ENCODE data around the gene PER2.

The PER2 gene

GRCh38 chr2:238286987-238287736, 1.2 kb downstream of the PER2 start:
- peak overlapping the region; percentile 88 for H3K27ac ChIP-seq (ENCODE audit: low read depth, low read length)
- H3K9me3 ChIP-seq (ENCODE audit: control insufficient read depth, insufficient read depth, low read length), result no peaks in the 10 kb centered on the region
- H3K4me1 ChIP-seq (ENCODE audit: control insufficient read depth, insufficient read depth, low read length), result peaks cover 32% of the 10 kb centered on the region
- H3K36me3 ChIP-seq (ENCODE audit: control insufficient read depth, insufficient read depth, low read length), result no peaks in the 10 kb centered on the region
- peak overlapping the region; percentile 86 for H3K4me3 ChIP-seq (ENCODE audit: low read depth, low read length)
- 0 out of 2 replicates have a peak, but pooled peaks cover 4% of the 10 kb centered on the region for H3K27me3 ChIP-seq (ENCODE audit: control insufficient read depth, insufficient read depth, low read length)
- H3K9ac ChIP-seq (ENCODE audit: low read depth, low read length), result no peak overlapping the region

GRCh38 chr2:238286551-238286950, 1.9 kb downstream of the PER2 start:
- Histone ChIP-seq H3K4me1 (ENCODE audit: control insufficient read depth, insufficient read depth, low read length) (peaks cover 32% of the 10 kb centered on the region), H3K27me3 (ENCODE audit: control insufficient read depth, insufficient read depth, low read length) (0 out of 2 replicates have a peak, but pooled peaks cover 4% of the 10 kb centered on the region), H3K27ac (ENCODE audit: low read depth, low read length) (peak overlapping the region; percentile 88), H3K4me3 (ENCODE audit: low read depth, low read length) (no peak overlapping the region), H3K9ac (ENCODE audit: low read depth, low read length) (no peak overlapping the region), H3K9me3 (ENCODE audit: control insufficient read depth, insufficient read depth, low read length) (no peaks in the 10 kb centered on the region), H3K36me3 (ENCODE audit: control insufficient read depth, insufficient read depth, low read length) (no peaks in the 10 kb centered on the region)

- Histone ChIP-seq H3K9me3 (ENCODE audit: control insufficient read depth, insufficient read depth, low read length) (no peaks in the 10 kb centered on the region), H3K4me1 (ENCODE audit: control insufficient read depth, insufficient read depth, low read length) (peaks cover 32% of the 10 kb centered on the region), H3K27ac (ENCODE audit: low read depth, low read length) (peak overlapping the region; percentile 88), H3K36me3 (ENCODE audit: control insufficient read depth, insufficient read depth, low read length) (no peaks in the 10 kb centered on the region), H3K4me3 (ENCODE audit: low read depth, low read length) (no peak overlapping the region), H3K27me3 (ENCODE audit: control insufficient read depth, insufficient read depth, low read length) (0 out of 2 replicates have a peak, but pooled peaks cover 4% of the 10 kb centered on the region), H3K9ac (ENCODE audit: low read depth, low read length) (no peak overlapping the region)
These were observed 2.3 kb downstream of the PER2 start for GRCh38 chr2:238286095-238286494.

- Histone ChIP-seq H3K9ac (ENCODE audit: low read depth, low read length) (no peak overlapping the region), H3K4me3 (ENCODE audit: low read depth, low read length) (no peak overlapping the region), H3K4me1 (ENCODE audit: control insufficient read depth, insufficient read depth, low read length) (peaks cover 31% of the 10 kb centered on the region), H3K36me3 (ENCODE audit: control insufficient read depth, insufficient read depth, low read length) (no peaks in the 10 kb centered on the region), H3K27me3 (ENCODE audit: control insufficient read depth, insufficient read depth, low read length) (0 out of 2 replicates have a peak, but pooled peaks cover 4% of the 10 kb centered on the region), H3K9me3 (ENCODE audit: control insufficient read depth, insufficient read depth, low read length) (no peaks in the 10 kb centered on the region), H3K27ac (ENCODE audit: low read depth, low read length) (peak overlapping the region; percentile 88)
These were observed 2.7 kb downstream of the PER2 start for GRCh38 chr2:238285653-238286082.

GRCh38 chr2:238284802-238285515, 3.5 kb downstream of the PER2 start:
- no peaks in the 10 kb centered on the region for H3K9me3 ChIP-seq (ENCODE audit: control insufficient read depth, insufficient read depth, low read length)
- H3K4me1 ChIP-seq (ENCODE audit: control insufficient read depth, insufficient read depth, low read length), result peaks cover 24% of the 10 kb centered on the region
- H3K27ac ChIP-seq (ENCODE audit: low read depth, low read length), result peak overlapping the region; percentile 88
- H3K27me3 ChIP-seq (ENCODE audit: control insufficient read depth, insufficient read depth, low read length), result 0 out of 2 replicates have a peak, but pooled peaks cover 4% of the 10 kb centered on the region
- H3K36me3 ChIP-seq (ENCODE audit: control insufficient read depth, insufficient read depth, low read length), result no peaks in the 10 kb centered on the region
- no peak overlapping the region for H3K9ac ChIP-seq (ENCODE audit: low read depth, low read length)
- no peak overlapping the region for H3K4me3 ChIP-seq (ENCODE audit: low read depth, low read length)

GRCh38 chr2:238282861-238283738, 5.3 kb downstream of the PER2 start:
- Histone ChIP-seq H3K9me3 (ENCODE audit: control insufficient read depth, insufficient read depth, low read length) (no peaks in the 10 kb centered on the region), H3K27me3 (ENCODE audit: control insufficient read depth, insufficient read depth, low read length) (0 out of 2 replicates have a peak, but pooled peaks cover 4% of the 10 kb centered on the region), H3K36me3 (ENCODE audit: control insufficient read depth, insufficient read depth, low read length) (no peaks in the 10 kb centered on the region), H3K4me3 (ENCODE audit: low read depth, low read length) (no peak overlapping the region), H3K27ac (ENCODE audit: low read depth, low read length) (no peak overlapping the region), H3K9ac (ENCODE audit: low read depth, low read length) (no peak overlapping the region), H3K4me1 (ENCODE audit: control insufficient read depth, insufficient read depth, low read length) (peaks cover 16% of the 10 kb centered on the region)

- Histone ChIP-seq H3K27ac (ENCODE audit: low read depth, low read length) (no peak overlapping the region), H3K27me3 (ENCODE audit: control insufficient read depth, insufficient read depth, low read length) (no peaks in the 10 kb centered on the region), H3K4me3 (ENCODE audit: low read depth, low read length) (no peak overlapping the region), H3K9me3 (ENCODE audit: control insufficient read depth, insufficient read depth, low read length) (no peaks in the 10 kb centered on the region), H3K36me3 (ENCODE audit: control insufficient read depth, insufficient read depth, low read length) (no peaks in the 10 kb centered on the region), H3K9ac (ENCODE audit: low read depth, low read length) (no peak overlapping the region), H3K4me1 (ENCODE audit: control insufficient read depth, insufficient read depth, low read length) (peaks cover 16% of the 10 kb centered on the region)
These were observed 6.5 kb downstream of the PER2 start for GRCh38 chr2:238281826-238282480.

GRCh38 chr2:238280083-238280825, 8.2 kb downstream of the PER2 start:
- Histone ChIP-seq H3K27me3 (ENCODE audit: control insufficient read depth, insufficient read depth, low read length) (no peaks in the 10 kb centered on the region), H3K9me3 (ENCODE audit: control insufficient read depth, insufficient read depth, low read length) (no peaks in the 10 kb centered on the region), H3K27ac (ENCODE audit: low read depth, low read length) (no peak overlapping the region)

GRCh38 chr2:238279324-238279682, 9.1 kb downstream of the PER2 start:
- H3K9me3 ChIP-seq (ENCODE audit: control insufficient read depth, insufficient read depth, low read length), result no peaks in the 10 kb centered on the region
- H3K9ac ChIP-seq (ENCODE audit: low read depth, low read length), result no peak overlapping the region
- 0 out of 2 replicates have a peak, but pooled peaks cover 2% of the 10 kb centered on the region for H3K4me1 ChIP-seq (ENCODE audit: control insufficient read depth, insufficient read depth, low read length)
- no peak overlapping the region for H3K4me3 ChIP-seq (ENCODE audit: low read depth, low read length)
- no peak overlapping the region for H3K27ac ChIP-seq (ENCODE audit: low read depth, low read length)
- no peaks in the 10 kb centered on the region for H3K27me3 ChIP-seq (ENCODE audit: control insufficient read depth, insufficient read depth, low read length)
- peaks cover 14% of the 10 kb centered on the region for H3K36me3 ChIP-seq (ENCODE audit: control insufficient read depth, insufficient read depth, low read length)

More at GRCh38 chr2:238280083-238280825, 8.2 kb downstream of the PER2 start:
- H3K4me1 ChIP-seq (ENCODE audit: control insufficient read depth, insufficient read depth, low read length), result peaks cover 4% of the 10 kb centered on the region; the same call in 1 of the 2 replicates
- H3K9ac ChIP-seq (ENCODE audit: low read depth, low read length), result no peak overlapping the region
- H3K4me3 ChIP-seq (ENCODE audit: low read depth, low read length), result no peak overlapping the region
- peaks cover 9% of the 10 kb centered on the region; the same call in 1 of the 2 replicates for H3K36me3 ChIP-seq (ENCODE audit: control insufficient read depth, insufficient read depth, low read length)
